GM12878 (cell line): ENCODE measurements around the gene VSTM2L.

Experiments used
- CTCF ChIP-seq, 3 experiments: IDR thresholded peaks in 2 of 3; conservative IDR thresholded peaks in 1 of 3; 2 replicates each; pipeline ENCODE4 v1.5.1; 2011; ENCODE audit warnings: low read depth in 3 of 3, low read length in 3 of 3, mild to moderate bottlenecking in 3 of 3, control low read depth in 2 of 3, moderate library complexity in 2 of 3, inconsistent platforms in 1 of 3, mixed read lengths in 1 of 3; ENCODE audit not compliant: control insufficient read depth in 2 of 3, insufficient read depth in 1 of 3; ENCODE audit errors: extremely low read depth in 1 of 3
- FOXM1 ChIP-seq: IDR thresholded peaks from 2 replicates; pipeline ENCODE4 v1.6.1; 2012; ENCODE audit warnings: low read depth, mild to moderate bottlenecking, inconsistent platforms, low read length, moderate library complexity
- POLR2A ChIP-seq: IDR thresholded peaks from 2 replicates; pipeline ENCODE4 v1.6.1; 2011; ENCODE audit warnings: low read depth, mild to moderate bottlenecking, low read length
- TF ChIP-seq, protein P1 (sequence below): IDR thresholded peaks from 2 replicates; pipeline ENCODE4 v1.6.1; 2011; ENCODE audit warnings: low read depth, low read length, improper control_type of control experiment, borderline replicate concordance

- TF ChIP-seq POLR2A (no peak), FOXM1 (no peak), CTCF (IDR thresholded peaks at IDR 0.05 in 2 of 3, conservative IDR thresholded peaks at IDR 0.05 in 1 of 3; ENCODE audit: control insufficient read depth in 2 of 3, extremely low read depth in 1 of 3, insufficient read depth in 1 of 3, low read depth in 3 of 3, low read length in 3 of 3) (no peak)
- TF ChIP-seq, protein P1, sequence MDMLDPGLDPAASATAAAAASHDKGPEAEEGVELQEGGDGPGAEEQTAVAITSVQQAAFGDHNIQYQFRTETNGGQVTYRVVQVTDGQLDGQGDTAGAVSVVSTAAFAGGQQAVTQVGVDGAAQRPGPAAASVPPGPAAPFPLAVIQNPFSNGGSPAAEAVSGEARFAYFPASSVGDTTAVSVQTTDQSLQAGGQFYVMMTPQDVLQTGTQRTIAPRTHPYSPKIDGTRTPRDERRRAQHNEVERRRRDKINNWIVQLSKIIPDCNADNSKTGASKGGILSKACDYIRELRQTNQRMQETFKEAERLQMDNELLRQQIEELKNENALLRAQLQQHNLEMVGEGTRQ, result no peak
Measured at GRCh38 chr20:37901240-37901639, 1.7 kb upstream of the VSTM2L start.
